GM12878 (cell line): ENCODE measurements around the gene NFYC. TPM values are rescaled to one million over a fixed set of nuclear protein-coding genes. Genes with fewer than 3 reads are reported as not detected.

ENCODE experiments used
- ATAC-seq: fragments of 200-7000 bp; cut with Tn5 transposase; 3 replicates; pipeline ENCODE4 v1.9.1; 2020; ENCODE audit warnings: mild to moderate bottlenecking, moderate library complexity
- BruUV-seq: library from RNA; stranded (reverse); fragments of 400-500 nt; replicated peaks from 2 replicates; lab custom pipeline; 2021; lab: Mats Ljungman, UMichigan
- CTCF ChIA-PET: fragments of 300-600 bp; sonication (Branson Sonifier 250); formaldehyde crosslinking; extraction: SDS; loops from one replicate; lab custom pipeline; 2021; ENCODE audit warnings: inconsistent platforms; lab: Yijun Ruan, JAX
- POLR2A ChIA-PET: fragments of 350-600 bp; formaldehyde crosslinking; extraction: SDS; loops from one replicate; lab custom pipeline; 2021; ENCODE audit warnings: inconsistent platforms; lab: Charles Lee
- RAD21 ChIA-PET: fragments of 300-600 bp; sonication (Branson Sonifier 250); formaldehyde crosslinking; loops from one replicate; lab custom pipeline; 2023; ENCODE audit warnings: antibody characterized with exemption; ENCODE audit not compliant: unreplicated experiment; lab: Charles Lee
- SMC1A ChIA-PET: fragments of 300-600 bp; sonication (Branson Sonifier 250); formaldehyde crosslinking; loops from one replicate; lab custom pipeline; 2023; ENCODE audit not compliant: unreplicated experiment, uncharacterized antibody; lab: Charles Lee
- DNase-seq: peaks from one replicate; pipeline ENCODE4 v3.0.0-alpha.2; 2011; ENCODE audit warnings: low read depth, low spot score
- FAIRE-seq: peaks from 3 replicates; lab custom pipeline; 2011; peaks lifted over from hg19 to GRCh38; lab: Jason Lieb, UNC
- H2AFZ ChIP-seq: 2 replicates; pipeline ENCODE4 v1.6.0; 2011; ENCODE audit warnings: low read depth, low read length, control low read depth; ENCODE audit not compliant: control insufficient read depth
- H3K27ac ChIP-seq: 2 replicates; pipeline ENCODE4 v1.5.1; 2011; ENCODE audit warnings: control low read depth; ENCODE audit not compliant: control insufficient read depth, insufficient read depth
- H3K27me3 ChIP-seq, 2 experiments: replicated peaks in 1 of 2; 2 replicates each; pipeline versions ENCODE4 v1.6.0 to v1.6.1; 2011; ENCODE audit warnings: low read length in 1 of 2; ENCODE audit not compliant: control insufficient read depth in 2 of 2, insufficient read depth in 2 of 2
- H3K36me3 ChIP-seq, 2 experiments: 2 replicates each; pipeline ENCODE4 v1.5.1; 2011; ENCODE audit warnings: low read length in 1 of 2; ENCODE audit not compliant: control insufficient read depth in 2 of 2, insufficient read depth in 2 of 2
- H3K4me1 ChIP-seq: 2 replicates; pipeline ENCODE4 v1.6.1; 2011; ENCODE audit warnings: mild to moderate bottlenecking, low read length, moderate library complexity, mixed read lengths; ENCODE audit not compliant: control insufficient read depth, insufficient read depth
- H3K4me2 ChIP-seq: 2 replicates; pipeline ENCODE4 v1.6.0; 2011; ENCODE audit warnings: control low read depth; ENCODE audit not compliant: control insufficient read depth, insufficient read depth
- H3K4me3 ChIP-seq: fragments of 200-600 bp; sonication (generic); 2 replicates; pipeline ENCODE4 v1.5.1; 2016
- H3K79me2 ChIP-seq: 2 replicates; pipeline ENCODE4 v1.6.0; 2011; ENCODE audit warnings: low read length; ENCODE audit not compliant: control insufficient read depth, insufficient read depth
- H3K9ac ChIP-seq: 2 replicates; pipeline ENCODE4 v1.8.0; 2011; ENCODE audit warnings: low read length, control low read depth, mixed read lengths; ENCODE audit not compliant: control insufficient read depth, insufficient read depth
- H3K9me3 ChIP-seq: replicated peaks from 3 replicates; pipeline ENCODE4 v1.5.1; 2011; ENCODE audit warnings: mild to moderate bottlenecking, low read length; ENCODE audit not compliant: control insufficient read depth, insufficient read depth
- H4K20me1 ChIP-seq: 2 replicates; pipeline ENCODE4 v1.6.0; 2011; ENCODE audit not compliant: control insufficient read depth, insufficient read depth
- ASH2L ChIP-seq: fragments of 300-600, 200-600 bp; sonication (generic); IDR thresholded peaks from 2 replicates; pipeline ENCODE4 v1.6.1; 2017; ENCODE audit warnings: low read depth, mild to moderate bottlenecking, borderline replicate concordance
- BMI1 ChIP-seq: fragments of 450-650 bp; IDR thresholded peaks from 2 replicates; pipeline ENCODE4 v1.6.1; 2016; ENCODE audit warnings: mild to moderate bottlenecking, moderate library complexity, borderline replicate concordance
- CHD4 ChIP-seq: fragments of 200-600 bp; sonication (generic); IDR thresholded peaks from 2 replicates; pipeline ENCODE4 v1.6.1; 2016; ENCODE audit warnings: mild to moderate bottlenecking
- DPF2 ChIP-seq: fragments of 450-650 bp; IDR thresholded peaks from 2 replicates; pipeline ENCODE4 v1.6.1; 2017; ENCODE audit warnings: mild to moderate bottlenecking
- FOXK2 ChIP-seq: fragments of 450-650 bp; IDR thresholded peaks from 2 replicates; pipeline ENCODE4 v1.6.1; 2017; ENCODE audit warnings: mild to moderate bottlenecking, moderate library complexity
- IKZF1 ChIP-seq: fragments of 450-650 bp; conservative IDR thresholded peaks from 2 replicates; pipeline ENCODE4 v1.6.1; 2017; ENCODE audit warnings: antibody characterized with exemption, mild to moderate bottlenecking
- RUNX3 ChIP-seq: IDR thresholded peaks from 2 replicates; pipeline ENCODE4 v1.6.1; 2012; ENCODE audit warnings: low read length, inconsistent platforms
- TAF1 ChIP-seq: IDR thresholded peaks from 2 replicates; pipeline ENCODE4 v1.6.1; 2011; ENCODE audit warnings: mild to moderate bottlenecking, low read depth, low read length, borderline replicate concordance
- ZNF207 ChIP-seq: fragments of 450-650 bp; IDR thresholded peaks from 2 replicates; pipeline ENCODE4 v1.6.1; 2014; ENCODE audit warnings: antibody characterized with exemption, mild to moderate bottlenecking, borderline replicate concordance
- WGBS: methylation state at CpG from one replicate; pipeline ENCODE4 v1.1.6; 2016; ENCODE audit warnings: low lambda C conversion rate; ENCODE audit not compliant: insufficient replicate concordance, insufficient coverage; ENCODE audit errors: missing lambda C conversion rate; 5-methylcytosine and 5-hydroxymethylcytosine counted together
- in situ Hi-C: fragments of 300-500 bp; cut with MboI; formaldehyde crosslinking; loops from 9 replicates; pipeline ENCODE4 v1.14.3; 2018; ENCODE audit warnings: mixed read lengths
- intact Hi-C: fragments of 100-400 bp; cut with micrococcal nuclease; formaldehyde crosslinking; loops from one replicate; pipeline ENCODE4 v1.14.2; 2022; ENCODE audit not compliant: unreplicated experiment
- polyA plus RNA-seq, 11 experiments: library from polyadenylated mRNA; depleted of rRNA in 4 of 11; unstranded in 6 of 11; stranded (reverse) in 5 of 11; fragments of >200 nt; fragmentation: Nextera tagmentation in 4 of 11; fragmentation: Illumina TruSeq in 1 of 11; extraction: Ambion mirVana in 4 of 11; extraction: Trizol in 1 of 11; gene quantifications; 1 replicate in 1 of 11; 2 replicates in 10 of 11; pipeline versions ENCODE4 v1.2.1 to v1.2.3, GENCODE V29; 2011 to 2016; ENCODE audit warnings: inconsistent platforms in 2 of 11, missing spikeins in 2 of 11, low read depth in 1 of 11
- total RNA-seq, 4 experiments: library from RNA; depleted of rRNA in 3 of 4; stranded (reverse); fragments of >200 nt in 3 of 4; fragmentation: Illumina TruSeq in 1 of 4; extraction: Trizol in 1 of 4; gene quantifications; 2 replicates each; pipeline versions ENCODE4 v1.2.1 to v1.2.3, GENCODE V29; 2013 to 2021
- TF ChIP-seq, protein P1 (sequence below): fragments of 450-650 bp; IDR thresholded peaks from 2 replicates; pipeline ENCODE4 v1.6.1; 2016; ENCODE audit warnings: mild to moderate bottlenecking

The NFYC gene
- total and polyA plus RNA-seq, 10 of the 15 experiments (the other 5 are each of a cell fraction or from before 2014, with no cell fraction given): 4.3 to 84.2 (median 58.3) TPM

DNA sequence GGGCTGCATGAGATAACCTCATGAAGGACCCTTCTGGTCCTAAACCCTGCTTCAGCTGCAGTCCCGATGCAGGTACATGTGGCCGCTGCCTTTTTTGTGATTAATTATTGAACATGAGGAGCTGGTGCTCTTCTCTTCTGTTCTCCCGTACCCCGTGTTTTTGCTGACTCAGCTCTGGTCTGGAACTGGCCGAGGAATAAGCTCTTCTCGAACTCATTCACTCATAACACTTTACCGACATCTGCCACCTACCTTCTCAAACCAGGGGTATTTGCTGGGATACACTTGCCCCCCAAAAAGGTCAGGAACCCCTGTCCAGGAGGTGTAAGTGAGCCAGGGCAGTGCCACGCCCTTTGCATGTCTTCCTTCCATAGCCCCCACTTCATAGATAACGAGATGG lies 123.9 kb downstream of the NFYC start:
- Histone ChIP-seq H2AFZ (no peak overlapping the region), H3K9ac (no peak overlapping the region), H3K4me1 (peaks cover 4% of the 10 kb centered on the region; the same call in 1 of the 2 replicates), H3K79me2 (no peaks in the 10 kb centered on the region), H3K4me3 (no peak overlapping the region), H3K27ac (no peak overlapping the region), H3K36me3 (no peaks in the 10 kb centered on the region), H3K4me2 (no peak overlapping the region), H3K27me3 (no peaks in the 10 kb centered on the region; a peak in 1 of 4 replicates), H3K9me3 (no peaks in the 10 kb centered on the region), H4K20me1 (no peaks in the 10 kb centered on the region)
- ATAC-seq (no peak), DNase-seq (no peak), FAIRE-seq (no peak)
- ChIA-PET POLR2A (interaction anchor here (0.9 kb wide), 1 partner anchor 20 kb away, joined by 4 read pairs; no protein-coding TSS in a partner anchor), SMC1A (no interaction called here), RAD21 (no interaction called here), CTCF (no interaction called here)
- no TSS peak for BruUV-seq
- intact Hi-C loops (no loop called here), in situ Hi-C loops (no loop called here)
- WGBS: 48% methylated on average over 9 of the region's 9 CpGs
- TF ChIP-seq FOXK2 (no peak), IKZF1 (no peak), TAF1 (no peak), BMI1 (no peak), ASH2L (no peak), CHD4 (no peak), RUNX3 (no peak), ZNF207 (no peak), DPF2 (no peak)
- TF ChIP-seq, protein P1, sequence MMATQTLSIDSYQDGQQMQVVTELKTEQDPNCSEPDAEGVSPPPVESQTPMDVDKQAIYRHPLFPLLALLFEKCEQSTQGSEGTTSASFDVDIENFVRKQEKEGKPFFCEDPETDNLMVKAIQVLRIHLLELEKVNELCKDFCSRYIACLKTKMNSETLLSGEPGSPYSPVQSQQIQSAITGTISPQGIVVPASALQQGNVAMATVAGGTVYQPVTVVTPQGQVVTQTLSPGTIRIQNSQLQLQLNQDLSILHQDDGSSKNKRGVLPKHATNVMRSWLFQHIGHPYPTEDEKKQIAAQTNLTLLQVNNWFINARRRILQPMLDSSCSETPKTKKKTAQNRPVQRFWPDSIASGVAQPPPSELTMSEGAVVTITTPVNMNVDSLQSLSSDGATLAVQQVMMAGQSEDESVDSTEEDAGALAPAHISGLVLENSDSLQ: no peak
